Body of pancreas (tissue), 4 donors: ENCODE results near the gene PTPN21.

Experiments used
- CTCF ChIP-seq, 7 experiments: fragments of 450-650 bp in 4 of 7; fragments of 200-600 bp in 3 of 7; sonication (generic) in 3 of 7; IDR thresholded peaks; one replicate each; pipeline ENCODE4 v1.5.1; 2016 to 2019; ENCODE audit warnings: antibody characterized with exemption in 7 of 7
- POLR2A ChIP-seq, 3 donors: fragments of 450-650 bp; IDR thresholded peaks; one replicate each; pipeline ENCODE4 v1.6.1; 2016; ENCODE audit warnings: antibody characterized with exemption in 3 of 3, mild to moderate bottlenecking in 2 of 3

- TF ChIP-seq CTCF (IDR thresholded peaks at IDR 0.05) = no peak
- no peak for TF ChIP-seq POLR2A (IDR thresholded peaks at IDR 0.05)
These were observed 137.2 kb downstream of the PTPN21 start for GRCh38 chr14:88417594-88417993.
